Endodermal cell (in vitro differentiated cells): ENCODE measurements around the gene KIF26B. TPM values are rescaled to one million over a fixed set of nuclear protein-coding genes. Genes with fewer than 3 reads are reported as not detected.
A peak's percentile ranks its signal among the peaks of the same experiment; 100 is the strongest.

Experiments used
- DNase-seq: peaks from one replicate; pipeline ENCODE4 v3.0.0-alpha.2; 2017
- H3K27ac ChIP-seq: 2 replicates; pipeline ENCODE4 v1.5.1; 2013; ENCODE audit warnings: mild to moderate bottlenecking, low read depth, low read length, moderate library complexity
- H3K27me3 ChIP-seq: 2 replicates; pipeline ENCODE4 v1.6.1; 2013; ENCODE audit warnings: mild to moderate bottlenecking, low read length, moderate library complexity; ENCODE audit not compliant: insufficient read depth, control insufficient read depth, poor library complexity, severe bottlenecking
- H3K36me3 ChIP-seq: 2 replicates; pipeline ENCODE4 v1.7.0; 2013; ENCODE audit warnings: mild to moderate bottlenecking, low read length, moderate library complexity; ENCODE audit not compliant: control insufficient read depth, insufficient read depth
- H3K4me1 ChIP-seq: one replicate; pipeline ENCODE4 v1.7.0; 2013; ENCODE audit warnings: low read length; ENCODE audit not compliant: control insufficient read depth, insufficient read depth
- H3K4me3 ChIP-seq: 2 replicates; pipeline ENCODE4 v1.5.1; 2013; ENCODE audit warnings: mild to moderate bottlenecking, low read length, moderate library complexity
- H3K9ac ChIP-seq: 2 replicates; pipeline ENCODE4 v1.6.1; 2013; ENCODE audit warnings: mild to moderate bottlenecking, low read length, moderate library complexity; ENCODE audit not compliant: poor library complexity, severe bottlenecking; ENCODE audit errors: extremely low read depth
- H3K9me3 ChIP-seq: 2 replicates; pipeline ENCODE4 v1.6.1; 2013; ENCODE audit warnings: mild to moderate bottlenecking, low read length, moderate library complexity; ENCODE audit not compliant: control insufficient read depth
- H3K27ac Mint-ChIP-seq: 2 replicates; pipeline ENCODE4 v1.8.0; 2020; ENCODE audit warnings: mixed read lengths
- H3K27me3 Mint-ChIP-seq: 2 replicates; pipeline ENCODE4 v1.8.0; 2021; ENCODE audit warnings: mild to moderate bottlenecking, mixed read lengths; ENCODE audit not compliant: insufficient read depth
- H3K36me3 Mint-ChIP-seq: 2 replicates; pipeline ENCODE4 v1.8.0; 2020; ENCODE audit warnings: low read depth, mixed read lengths
- H3K4me1 Mint-ChIP-seq: 2 replicates; pipeline ENCODE4 v1.8.0; 2020; ENCODE audit warnings: mixed read lengths
- H3K4me3 Mint-ChIP-seq: 2 replicates; pipeline ENCODE4 v1.8.0; 2020; ENCODE audit warnings: mild to moderate bottlenecking, moderate library complexity, mixed read lengths
- H3K9me3 Mint-ChIP-seq: 2 replicates; pipeline ENCODE4 v1.8.0; 2020; ENCODE audit warnings: mild to moderate bottlenecking, mixed read lengths
- WGBS, 2 experiments: methylation state at CpG; one replicate each; pipeline versions ENCODE4 v1.1.5 to v1.1.7; 2013; ENCODE audit warnings: missing lambda C conversion rate in 2 of 2, mixed read lengths in 1 of 2; ENCODE audit not compliant: insufficient coverage in 1 of 2, insufficient read length in 1 of 2; 5-methylcytosine and 5-hydroxymethylcytosine counted together
- total RNA-seq, 2 donors: library from RNA; stranded (reverse); fragmentation: NEBNext Ultra II Directional in 1 of 2; extraction: Animal tissue kit (Norgen Biotek cat#: 25700) in 1 of 2; gene quantifications; 2 replicates in 1 of 2; 3 replicates in 1 of 2; pipeline ENCODE4 v1.2.1, GENCODE V29; 2021
- TF ChIP-seq, protein P1 (sequence below): fragments of 200-600 bp; sonication (generic); conservative IDR thresholded peaks from 2 replicates; pipeline ENCODE4 v1.5.0; 2021; ENCODE audit warnings: antibody characterized with exemption, mild to moderate bottlenecking

Gene KIF26B
- total RNA-seq, 2 donors from 2014 or later, result 12.3 to 21.0 TPM

- Histone ChIP-seq H3K4me3 (no peak overlapping the region), H3K27ac (no peak overlapping the region), H3K27me3 (no peaks in the 10 kb centered on the region), H3K36me3 (peaks cover 31% of the 10 kb centered on the region), H3K4me1 (no peaks in the 10 kb centered on the region), H3K9me3 (peaks cover 20% of the 10 kb centered on the region), H3K9ac (no peak overlapping the region)
- no peaks in the 10 kb centered on the region for H3K27me3 Mint-ChIP-seq
- DNase-seq, result peak; percentile 16
- H3K36me3 Mint-ChIP-seq, result peaks cover 44% of the 10 kb centered on the region
- TF ChIP-seq, protein P1, sequence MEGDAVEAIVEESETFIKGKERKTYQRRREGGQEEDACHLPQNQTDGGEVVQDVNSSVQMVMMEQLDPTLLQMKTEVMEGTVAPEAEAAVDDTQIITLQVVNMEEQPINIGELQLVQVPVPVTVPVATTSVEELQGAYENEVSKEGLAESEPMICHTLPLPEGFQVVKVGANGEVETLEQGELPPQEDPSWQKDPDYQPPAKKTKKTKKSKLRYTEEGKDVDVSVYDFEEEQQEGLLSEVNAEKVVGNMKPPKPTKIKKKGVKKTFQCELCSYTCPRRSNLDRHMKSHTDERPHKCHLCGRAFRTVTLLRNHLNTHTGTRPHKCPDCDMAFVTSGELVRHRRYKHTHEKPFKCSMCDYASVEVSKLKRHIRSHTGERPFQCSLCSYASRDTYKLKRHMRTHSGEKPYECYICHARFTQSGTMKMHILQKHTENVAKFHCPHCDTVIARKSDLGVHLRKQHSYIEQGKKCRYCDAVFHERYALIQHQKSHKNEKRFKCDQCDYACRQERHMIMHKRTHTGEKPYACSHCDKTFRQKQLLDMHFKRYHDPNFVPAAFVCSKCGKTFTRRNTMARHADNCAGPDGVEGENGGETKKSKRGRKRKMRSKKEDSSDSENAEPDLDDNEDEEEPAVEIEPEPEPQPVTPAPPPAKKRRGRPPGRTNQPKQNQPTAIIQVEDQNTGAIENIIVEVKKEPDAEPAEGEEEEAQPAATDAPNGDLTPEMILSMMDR, result no peak
- H3K9me3 Mint-ChIP-seq, result peaks cover 17% of the 10 kb centered on the region
- peaks cover 16% of the 10 kb centered on the region for H3K4me1 Mint-ChIP-seq
- 93% methylated on average over 9 to 19 of the region's 19 CpGs for WGBS, 2 experiments
- no peak overlapping the region for H3K27ac Mint-ChIP-seq
- no peak overlapping the region for H3K4me3 Mint-ChIP-seq
Observed at GRCh38 chr1:245366886-245367285, 212.1 kb downstream of the KIF26B start.

DNA sequence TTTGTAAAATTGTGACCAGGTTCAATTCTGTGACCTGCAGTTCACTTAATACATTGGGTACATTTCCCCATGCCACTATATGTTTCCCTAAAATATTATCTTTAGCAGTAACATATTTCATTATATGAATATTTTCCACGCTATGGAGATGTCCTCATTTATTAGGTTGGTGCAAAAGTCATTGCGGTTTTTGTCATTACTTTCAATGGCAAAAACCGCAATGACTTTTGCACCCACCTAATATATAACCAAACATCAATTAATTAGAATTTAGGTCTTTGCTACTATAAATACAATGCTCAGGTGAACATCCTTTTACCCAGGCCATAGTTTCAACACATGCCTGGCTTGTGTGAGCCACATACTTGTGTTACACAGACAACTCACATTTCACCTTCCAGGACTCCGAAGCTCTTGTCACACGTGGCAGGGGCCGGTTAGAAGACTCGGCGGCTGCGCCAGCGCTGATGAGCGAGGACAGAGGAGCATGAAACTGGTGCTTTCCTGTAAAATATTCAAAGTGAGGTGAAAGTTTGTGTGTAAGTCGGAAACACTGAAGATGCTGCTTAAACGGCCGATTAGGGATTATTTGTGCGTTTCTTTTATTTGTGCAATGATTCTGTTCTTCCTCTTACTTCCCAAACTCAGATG lies 215.5 kb downstream of the KIF26B start:
- Histone ChIP-seq H3K4me3 (no peak overlapping the region), H3K36me3 (peaks cover 40% of the 10 kb centered on the region), H3K27me3 (no peaks in the 10 kb centered on the region), H3K9me3 (peaks cover 20% of the 10 kb centered on the region), H3K27ac (no peak overlapping the region), H3K4me1 (no peaks in the 10 kb centered on the region), H3K9ac (no peak overlapping the region)
- H3K4me3 Mint-ChIP-seq, result no peak overlapping the region
- 95 to 100% methylated on average over 7 to 15 of the region's 15 CpGs for WGBS, 2 experiments
- H3K9me3 Mint-ChIP-seq, result peaks cover 16% of the 10 kb centered on the region
- H3K4me1 Mint-ChIP-seq, result peaks cover 7% of the 10 kb centered on the region
- no peak for DNase-seq
- no peaks in the 10 kb centered on the region for H3K27me3 Mint-ChIP-seq
- TF ChIP-seq, protein P1, result no peak
- H3K27ac Mint-ChIP-seq, result no peak overlapping the region
- H3K36me3 Mint-ChIP-seq, result peaks cover 65% of the 10 kb centered on the region

DNA sequence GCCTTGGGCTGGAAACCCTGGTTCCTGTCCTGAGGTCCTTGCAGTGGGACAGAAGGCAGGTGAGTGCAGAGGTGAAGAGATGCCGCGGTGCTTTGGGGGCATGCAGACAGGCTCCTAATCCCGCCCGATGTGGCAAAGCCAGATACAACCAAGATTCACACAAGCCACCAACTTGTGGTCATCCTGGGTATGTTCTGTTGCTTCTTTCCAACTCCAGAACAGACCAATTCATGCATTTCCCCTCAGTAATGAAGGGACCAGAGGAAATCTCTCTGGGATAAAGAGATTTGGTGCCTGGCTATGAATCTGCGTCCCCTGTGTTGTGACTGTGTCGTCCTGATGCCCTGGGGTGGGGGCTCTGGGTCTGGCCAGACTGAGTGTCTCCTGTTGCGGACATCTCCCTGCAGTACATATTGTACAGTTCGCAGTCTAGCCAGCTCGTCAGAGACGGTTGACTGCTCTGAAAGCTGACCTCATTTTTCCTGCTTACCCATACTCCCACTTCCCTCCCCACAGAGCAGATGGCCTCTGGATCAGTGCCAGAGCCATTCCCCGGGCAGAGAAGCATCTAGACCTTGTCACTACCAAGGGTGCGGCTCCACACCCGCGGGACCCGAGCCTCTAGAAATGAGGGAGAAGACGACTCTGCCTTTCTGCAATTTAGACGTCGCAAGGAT lies 216.3 kb downstream of the KIF26B start:
- Histone ChIP-seq H3K27ac (no peak overlapping the region), H3K36me3 (peaks cover 45% of the 10 kb centered on the region), H3K27me3 (no peaks in the 10 kb centered on the region), H3K4me1 (no peaks in the 10 kb centered on the region), H3K4me3 (no peak overlapping the region), H3K9me3 (peaks cover 20% of the 10 kb centered on the region), H3K9ac (no peak overlapping the region)
- no peak for DNase-seq
- 92 to 96% methylated on average over 16 to 18 of the region's 18 CpGs for whole genome bisulfite sequencing, 2 experiments
- H3K27ac Mint-ChIP-seq, result no peak overlapping the region
- peaks cover 64% of the 10 kb centered on the region for H3K36me3 Mint-ChIP-seq
- H3K4me3 Mint-ChIP-seq, result no peak overlapping the region
- no peaks in the 10 kb centered on the region for H3K4me1 Mint-ChIP-seq
- TF ChIP-seq, protein P1, result no peak
- no peaks in the 10 kb centered on the region for H3K27me3 Mint-ChIP-seq
- peaks cover 16% of the 10 kb centered on the region for H3K9me3 Mint-ChIP-seq
